Measurements from ENCODE around the gene SLCO1B3.

Gene SLCO1B3

GRCh38 chr12:20801035-20801434 is 9.5 kb upstream of the SLCO1B3 start:
- H3K27ac ChIP-seq: no peak overlapping the region
- no peak for TF ChIP-seq ZFX (IDR thresholded peaks at IDR 0.05)
- TF ChIP-seq CTCF (conservative IDR thresholded peaks at IDR 0.05): no peak

- TF ChIP-seq ZFX (IDR thresholded peaks at IDR 0.05) (no peak), CTCF (conservative IDR thresholded peaks at IDR 0.05) (no peak)
- H3K27ac ChIP-seq: no peak overlapping the region
Observed at GRCh38 chr12:20805921-20806320, 4.6 kb upstream of the SLCO1B3 start.

GRCh38 chr12:20807192-20808080 is 3.1 kb upstream of the SLCO1B3 start:
- no peak for TF ChIP-seq CTCF (conservative IDR thresholded peaks at IDR 0.05)
- TF ChIP-seq ZFX (IDR thresholded peaks at IDR 0.05): no peak
- H3K27ac ChIP-seq: no peak overlapping the region

DNA sequence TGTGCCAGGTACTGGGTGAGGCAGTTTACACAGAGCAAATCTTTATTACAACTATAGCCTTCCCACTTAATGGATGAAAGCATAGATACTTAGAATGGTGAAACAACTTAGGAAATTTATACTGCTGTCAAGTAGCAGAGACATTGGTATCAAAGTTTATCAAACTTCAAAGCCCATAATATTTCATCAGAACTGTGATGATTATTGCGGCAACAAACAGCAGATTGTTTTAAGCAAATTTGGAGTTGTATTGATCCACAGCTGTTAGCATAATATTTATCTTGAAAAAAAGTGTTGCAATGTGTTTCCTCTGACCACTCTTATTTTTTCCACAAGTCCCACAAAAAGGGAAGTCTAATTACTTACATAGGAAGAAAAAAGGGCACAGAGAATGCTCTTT is 2.0 kb upstream of the SLCO1B3 start:
- no peak overlapping the region for H3K27ac ChIP-seq
- TF ChIP-seq CTCF (conservative IDR thresholded peaks at IDR 0.05): no peak
- no peak for TF ChIP-seq ZFX (IDR thresholded peaks at IDR 0.05)

DNA sequence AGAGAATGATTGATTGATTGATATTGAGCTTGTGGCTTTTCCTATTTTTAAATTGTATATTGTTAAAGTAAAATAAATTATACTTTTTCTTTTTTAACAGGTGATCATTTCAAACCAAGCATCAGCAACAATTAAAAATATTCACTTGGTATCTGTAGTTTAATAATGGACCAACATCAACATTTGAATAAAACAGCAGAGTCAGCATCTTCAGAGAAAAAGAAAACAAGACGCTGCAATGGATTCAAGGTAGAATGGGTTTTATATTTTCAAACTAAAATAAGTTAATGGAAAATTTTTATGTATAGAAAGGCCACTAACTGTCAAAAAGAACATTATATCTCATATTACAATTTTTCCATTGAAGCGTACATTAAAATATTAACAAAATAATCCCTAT is 5.1 kb downstream of the SLCO1B3 start:
- TF ChIP-seq CTCF (conservative IDR thresholded peaks at IDR 0.05) (no peak), ZFX (IDR thresholded peaks at IDR 0.05) (no peak)
- no peak overlapping the region for H3K27ac ChIP-seq

- TF ChIP-seq CTCF (conservative IDR thresholded peaks at IDR 0.05) (no peak), ZFX (IDR thresholded peaks at IDR 0.05) (no peak)
- H3K27ac ChIP-seq: no peak overlapping the region
Observed at GRCh38 chr12:20822415-20822814, 11.9 kb downstream of the SLCO1B3 start.

GRCh38 chr12:20822925-20823324 is 12.4 kb downstream of the SLCO1B3 start:
- TF ChIP-seq ZFX (IDR thresholded peaks at IDR 0.05) (no peak), CTCF (conservative IDR thresholded peaks at IDR 0.05) (no peak)
- no peak overlapping the region for H3K27ac ChIP-seq
